ENCODE measurements around the gene RGS7. TPM values are rescaled to one million over a fixed set of nuclear protein-coding genes. Genes with fewer than 3 reads are reported as not detected.
"Not testable (repeated sequence)": the region's sequence is repeated elsewhere in the genome, so short reads cannot be mapped to it uniquely, and the experiment has no call there.

RGS7 gene
- total RNA-seq, 4 donors from 2014 or later, result 0.39 TPM; not detected in 3

DNA sequence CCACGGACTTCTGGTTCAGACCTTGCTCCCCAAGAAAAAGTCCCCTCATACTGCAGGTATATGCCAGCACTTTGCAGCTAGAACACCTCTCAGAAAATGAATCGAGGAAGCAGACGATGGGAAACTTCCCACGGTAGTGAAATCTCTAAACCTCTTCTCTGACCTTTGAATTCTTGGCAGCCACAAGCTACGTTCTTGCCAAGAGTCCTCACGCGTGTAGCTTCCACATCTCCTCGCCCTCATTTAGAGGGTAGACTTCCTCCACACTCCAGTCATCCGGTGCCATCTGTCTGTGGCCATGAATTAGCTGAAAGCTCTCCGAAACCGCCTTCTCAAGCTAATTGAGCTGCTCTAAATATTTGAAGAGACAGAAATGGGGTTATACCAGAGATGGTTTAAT, 127.8 kb downstream of the RGS7 start:
- Histone ChIP-seq H3K4me3 (replicated peaks in 1 of 3) (no peak overlapping the region), H3K27ac (no peak overlapping the region), H3K9me3 (no peaks in the 10 kb centered on the region), H3K4me1 (no peaks in the 10 kb centered on the region), H3K27me3 (no peaks in the 10 kb centered on the region), H3K36me3 (no peaks in the 10 kb centered on the region)
- DNase-seq, result no peak
- intact Hi-C loops (cut with DNase I), result no loop called here
- TF ChIP-seq, protein P1, sequence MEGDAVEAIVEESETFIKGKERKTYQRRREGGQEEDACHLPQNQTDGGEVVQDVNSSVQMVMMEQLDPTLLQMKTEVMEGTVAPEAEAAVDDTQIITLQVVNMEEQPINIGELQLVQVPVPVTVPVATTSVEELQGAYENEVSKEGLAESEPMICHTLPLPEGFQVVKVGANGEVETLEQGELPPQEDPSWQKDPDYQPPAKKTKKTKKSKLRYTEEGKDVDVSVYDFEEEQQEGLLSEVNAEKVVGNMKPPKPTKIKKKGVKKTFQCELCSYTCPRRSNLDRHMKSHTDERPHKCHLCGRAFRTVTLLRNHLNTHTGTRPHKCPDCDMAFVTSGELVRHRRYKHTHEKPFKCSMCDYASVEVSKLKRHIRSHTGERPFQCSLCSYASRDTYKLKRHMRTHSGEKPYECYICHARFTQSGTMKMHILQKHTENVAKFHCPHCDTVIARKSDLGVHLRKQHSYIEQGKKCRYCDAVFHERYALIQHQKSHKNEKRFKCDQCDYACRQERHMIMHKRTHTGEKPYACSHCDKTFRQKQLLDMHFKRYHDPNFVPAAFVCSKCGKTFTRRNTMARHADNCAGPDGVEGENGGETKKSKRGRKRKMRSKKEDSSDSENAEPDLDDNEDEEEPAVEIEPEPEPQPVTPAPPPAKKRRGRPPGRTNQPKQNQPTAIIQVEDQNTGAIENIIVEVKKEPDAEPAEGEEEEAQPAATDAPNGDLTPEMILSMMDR (IDR thresholded peaks at IDR 0.05), result no peak
- TF ChIP-seq POLR2A (IDR thresholded peaks at IDR 0.05), result no peak
- WGBS, 2 donors, result 24 to 26% methylated on average over 11 of the region's 11 CpGs

DNA sequence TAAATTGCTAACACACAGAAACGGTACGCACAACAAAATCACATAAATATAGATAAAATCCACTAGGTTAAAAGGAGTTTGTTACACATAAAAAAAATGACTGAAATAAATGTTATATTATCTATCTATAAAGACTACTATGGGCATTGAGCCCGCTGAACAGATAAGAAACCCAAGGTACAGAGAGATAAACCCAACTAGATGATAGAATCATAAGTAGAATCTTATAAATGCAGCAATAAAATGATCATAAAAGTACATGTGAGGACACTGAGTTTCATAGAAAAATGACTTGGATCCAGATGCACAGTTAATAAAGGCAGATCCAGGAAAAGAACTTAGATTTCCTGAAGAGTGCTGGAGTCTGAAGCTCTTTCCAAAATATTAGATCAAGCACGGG, 128.7 kb downstream of the RGS7 start:
- intact Hi-C loops (cut with DNase I), result no loop called here
- WGBS, 2 donors, result 69 to 75% methylated on average over 4 of the region's 4 CpGs
- DNase-seq, result no peak
- no peak overlapping the region for H3K4me3 ChIP-seq (replicated peaks in 1 of 3)
- H3K27me3 ChIP-seq, result no peaks in the 10 kb centered on the region
- H3K4me1 ChIP-seq, result no peaks in the 10 kb centered on the region
- no peak overlapping the region for H3K27ac ChIP-seq
- no peaks in the 10 kb centered on the region for H3K9me3 ChIP-seq
- TF ChIP-seq POLR2A (IDR thresholded peaks at IDR 0.05), result no peak
- no peaks in the 10 kb centered on the region for H3K36me3 ChIP-seq

DNA sequence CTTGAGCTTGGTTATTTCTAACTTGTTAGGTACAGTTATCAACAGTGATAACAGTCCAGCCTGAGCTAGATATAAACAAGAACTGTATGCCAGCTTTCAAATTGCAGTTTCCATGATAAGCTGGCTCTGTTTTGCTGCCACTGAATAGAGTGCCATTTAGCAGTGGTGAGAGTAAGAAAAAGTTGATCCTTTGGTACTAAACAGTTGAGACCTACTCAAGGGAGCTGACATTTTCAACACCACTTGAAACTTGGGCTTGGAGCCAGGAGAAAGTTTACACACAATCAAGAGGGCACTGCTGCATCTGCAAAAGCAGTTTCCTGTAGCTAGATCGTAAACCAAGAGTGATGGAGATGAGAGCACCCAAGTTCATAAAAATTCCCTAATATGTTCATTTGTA, 131.3 kb downstream of the RGS7 start:
- no peaks in the 10 kb centered on the region for H3K36me3 ChIP-seq
- 12 to 28% methylated on average over 1 of the region's 1 CpG for WGBS, 2 donors
- no peaks in the 10 kb centered on the region for H3K27me3 ChIP-seq
- H3K4me3 ChIP-seq (replicated peaks in 1 of 3), result no peak overlapping the region
- H3K4me1 ChIP-seq, result no peaks in the 10 kb centered on the region
- DNase-seq, result no peak
- H3K27ac ChIP-seq, result no peak overlapping the region
- intact Hi-C loops (cut with DNase I), result no loop called here
- TF ChIP-seq, protein P1 (IDR thresholded peaks at IDR 0.05), result no peak
- no peak for TF ChIP-seq POLR2A (IDR thresholded peaks at IDR 0.05)
- H3K9me3 ChIP-seq, result no peaks in the 10 kb centered on the region

DNA sequence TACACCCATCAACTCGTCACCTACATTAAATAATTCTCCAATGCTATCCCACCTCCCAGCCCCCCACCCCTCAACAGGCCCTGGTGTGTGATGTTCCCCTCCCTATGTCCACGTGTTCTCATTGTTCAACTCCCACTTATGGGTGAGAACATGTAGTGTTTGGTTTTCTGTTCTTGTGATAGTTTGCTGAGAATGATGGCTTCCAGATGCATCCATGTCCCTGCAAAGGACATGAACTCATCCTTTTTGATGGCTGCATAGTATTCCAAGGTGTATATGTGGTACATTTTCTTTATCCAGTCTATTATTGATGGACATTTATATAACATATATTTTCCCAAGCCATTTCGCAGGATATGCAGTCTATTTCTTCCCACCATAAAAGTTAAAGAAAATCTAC, 132.8 kb downstream of the RGS7 start:
- DNase-seq; intact Hi-C loops (cut with DNase I); H3K27ac ChIP-seq; H3K27me3 ChIP-seq; H3K4me3 ChIP-seq (replicated peaks in 1 of 3); H3K36me3 ChIP-seq; H3K4me1 ChIP-seq; H3K9me3 ChIP-seq: not testable (repeated sequence)
- WGBS, 2 donors, result 88 to 94% methylated on average over 3 of the region's 3 CpGs

DNA sequence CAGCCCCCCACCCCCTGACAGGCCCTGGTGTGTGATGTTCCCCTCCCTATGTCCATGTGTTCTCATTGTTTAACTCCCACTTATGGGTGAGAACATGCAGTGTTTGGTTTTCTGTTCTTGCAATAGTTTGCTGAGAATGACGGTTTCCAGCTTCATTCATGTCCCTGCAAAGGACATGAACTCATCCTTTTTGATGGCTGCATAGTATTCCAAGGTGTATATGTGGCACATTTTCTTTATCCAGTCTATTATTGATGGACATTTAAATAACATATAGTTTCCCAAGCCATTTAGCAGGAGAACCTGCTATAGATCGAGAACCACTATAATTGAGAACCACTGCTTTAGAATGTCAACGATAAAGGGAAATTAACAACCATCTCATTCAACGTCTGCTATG, 134.2 kb downstream of the RGS7 start:
- H3K4me1 ChIP-seq; H3K27me3 ChIP-seq; H3K36me3 ChIP-seq; H3K9me3 ChIP-seq; DNase-seq; intact Hi-C loops (cut with DNase I); H3K27ac ChIP-seq; H3K4me3 ChIP-seq (replicated peaks in 1 of 3): not testable (repeated sequence)
- 88 to 94% methylated on average over 4 of the region's 4 CpGs for WGBS, 2 donors

DNA sequence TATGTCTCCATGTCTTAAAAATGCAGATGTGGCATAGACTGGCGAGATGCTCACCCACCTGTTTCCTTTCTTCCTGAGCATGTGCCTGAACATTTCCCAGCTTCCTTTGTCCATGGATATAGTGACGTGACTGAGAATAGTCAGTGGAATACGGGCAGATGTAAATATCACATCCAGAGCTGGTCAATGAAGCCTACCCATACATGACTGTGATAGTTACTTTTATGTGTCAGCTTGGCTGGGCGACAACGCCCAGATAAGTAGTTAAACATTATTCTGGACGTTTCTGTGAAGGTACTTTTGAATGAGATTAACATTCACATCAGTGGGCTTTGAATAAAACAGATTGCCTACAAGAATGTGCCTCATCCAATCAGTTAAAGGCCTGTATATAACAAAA, 135.7 kb downstream of the RGS7 start:
- no peaks in the 10 kb centered on the region for H3K27me3 ChIP-seq
- no peaks in the 10 kb centered on the region for H3K9me3 ChIP-seq
- H3K4me1 ChIP-seq, result no peaks in the 10 kb centered on the region
- DNase-seq, result no peak
- no peak overlapping the region for H3K27ac ChIP-seq
- 77 to 79% methylated on average over 6 of the region's 6 CpGs for WGBS, 2 donors
- no peaks in the 10 kb centered on the region for H3K36me3 ChIP-seq
- intact Hi-C loops (cut with DNase I), result no loop called here
- no peak for TF ChIP-seq POLR2A (IDR thresholded peaks at IDR 0.05)
- TF ChIP-seq, protein P1 (IDR thresholded peaks at IDR 0.05), result no peak
- H3K4me3 ChIP-seq (replicated peaks in 1 of 3), result no peak overlapping the region

DNA sequence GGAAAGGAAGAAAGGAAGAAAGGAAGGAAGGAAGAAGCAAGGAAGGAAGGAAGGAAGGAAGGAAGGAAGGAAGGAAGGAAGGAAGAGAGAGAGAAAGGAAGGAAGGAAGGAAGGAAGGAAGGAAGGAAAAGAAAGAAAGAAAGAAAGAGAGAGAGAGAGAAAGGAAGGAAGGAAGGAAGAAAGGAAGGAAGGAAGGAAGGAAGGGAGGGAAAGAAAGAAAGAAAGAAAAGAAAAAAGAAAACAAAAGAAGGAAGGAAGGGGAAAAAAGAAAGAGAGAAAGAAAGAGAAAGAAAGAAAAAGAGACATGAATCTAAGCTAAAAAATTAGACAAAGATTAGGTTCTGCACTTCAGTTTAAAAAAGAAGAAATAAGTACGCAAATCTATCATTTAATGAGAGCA, 136.1 kb downstream of the RGS7 start:
- H3K9me3 ChIP-seq; DNase-seq; H3K36me3 ChIP-seq; H3K4me3 ChIP-seq (replicated peaks in 1 of 3); H3K27ac ChIP-seq; H3K27me3 ChIP-seq; H3K4me1 ChIP-seq; intact Hi-C loops (cut with DNase I): not testable (repeated sequence)
- WGBS, 2 donors, result 96 to 100% methylated on average over 1 of the region's 1 CpG

Measured in thyroid gland (tissue), 4 donors.